WTC11 (cell line): ENCODE results near the gene NFIC. TPM values are rescaled to one million over a fixed set of nuclear protein-coding genes. Genes with fewer than 3 reads are reported as not detected.
"Not testable (repeated sequence)": the region's sequence is repeated elsewhere in the genome, so short reads cannot be mapped to it uniquely, and the experiment has no call there.

Experiments used
- ATAC-seq: fragments of 200-7000 bp; cut with Tn5 transposase; 2 replicates; pipeline ENCODE4 v1.10.0; 2021; ENCODE audit warnings: mild to moderate bottlenecking, moderate library complexity
- CTCF ChIA-PET: fragments of 300-600 bp; sonication (Branson Sonifier 250); formaldehyde crosslinking; loops from one replicate; lab custom pipeline; 2021; ENCODE audit warnings: antibody characterized with exemption; lab: Charles Lee
- POLR2A ChIA-PET: fragments of 350-600 bp; sonication (Branson Sonifier 250); formaldehyde crosslinking; loops from one replicate; lab custom pipeline; 2021; ENCODE audit warnings: antibody characterized with exemption; lab: Charles Lee
- DNase-seq: peaks from one replicate; pipeline ENCODE4 v3.0.0; 2021; ENCODE audit warnings: low spot score
- H3K27ac Mint-ChIP-seq: 2 replicates; pipeline ENCODE4 v1.8.0; 2021; ENCODE audit warnings: mixed read lengths
- H3K27me3 Mint-ChIP-seq: 2 replicates; pipeline ENCODE4 v1.8.0; 2021; ENCODE audit warnings: low read depth, mild to moderate bottlenecking, moderate library complexity, mixed read lengths
- H3K36me3 Mint-ChIP-seq: 2 replicates; pipeline ENCODE4 v1.8.0; 2021; ENCODE audit warnings: mixed read lengths
- H3K4me1 Mint-ChIP-seq: 2 replicates; pipeline ENCODE4 v1.8.0; 2022; ENCODE audit warnings: mixed read lengths
- H3K4me3 Mint-ChIP-seq: 2 replicates; pipeline ENCODE4 v1.8.0; 2021; ENCODE audit warnings: mild to moderate bottlenecking, moderate library complexity, mixed read lengths
- H3K9me3 Mint-ChIP-seq: 2 replicates; pipeline ENCODE4 v1.8.0; 2021; ENCODE audit warnings: mixed read lengths
- CBFB ChIP-seq: sonication (generic); formaldehyde crosslinking; IDR thresholded peaks from 2 replicates; pipeline ENCODE4 v1.8.1; 2022; ENCODE audit warnings: mild to moderate bottlenecking, low read depth, missing genetic modification reagents
- TEAD1 ChIP-seq: sonication (generic); formaldehyde crosslinking; IDR thresholded peaks from 2 replicates; pipeline ENCODE4 v1.8.0; 2022; ENCODE audit warnings: mild to moderate bottlenecking, missing genetic modification reagents
- ZNF121 ChIP-seq: sonication (generic); formaldehyde crosslinking; IDR thresholded peaks from 2 replicates; pipeline ENCODE4 v1.8.0; 2023; ENCODE audit warnings: missing genetic modification reagents
- ZNF281 ChIP-seq: sonication (generic); formaldehyde crosslinking; IDR thresholded peaks from 2 replicates; pipeline ENCODE4 v1.8.0; 2023; ENCODE audit warnings: mild to moderate bottlenecking, missing genetic modification reagents
- ZNF317 ChIP-seq: sonication (generic); formaldehyde crosslinking; IDR thresholded peaks from 2 replicates; pipeline ENCODE4 v1.8.1; 2023; ENCODE audit warnings: low read depth, mild to moderate bottlenecking, moderate library complexity, missing genetic modification reagents, borderline replicate concordance
- ZNF416 ChIP-seq: fragments of 250-450 bp; sonication (Bioruptor Pico); IDR thresholded peaks from 2 replicates; pipeline ENCODE4 v1.9.0; 2021; ENCODE audit warnings: mild to moderate bottlenecking, inconsistent platforms
- total RNA-seq: library from RNA; stranded (reverse); gene quantifications from 3 replicates; pipeline ENCODE4 v1.2.3, GENCODE V29; 2021
- TF ChIP-seq, protein P1 (sequence below): sonication (generic); formaldehyde crosslinking; IDR thresholded peaks from 2 replicates; pipeline ENCODE4 v1.8.0; 2022; ENCODE audit warnings: mild to moderate bottlenecking, missing genetic modification reagents

The NFIC gene
- total RNA-seq, 1 experiment from 2014 or later = 3.5 TPM

- no peaks in the 10 kb centered on the region for H3K27me3 Mint-ChIP-seq
- CTCF ChIA-PET = interaction anchor here (0.9 to 1.5 kb wide), 8 partner anchors 14 to 139 kb away, joined by 3 to 14 read pairs (median 5); no protein-coding TSS in a partner anchor
- TF ChIP-seq, protein P1, sequence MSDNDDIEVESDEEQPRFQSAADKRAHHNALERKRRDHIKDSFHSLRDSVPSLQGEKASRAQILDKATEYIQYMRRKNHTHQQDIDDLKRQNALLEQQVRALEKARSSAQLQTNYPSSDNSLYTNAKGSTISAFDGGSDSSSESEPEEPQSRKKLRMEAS (CRISPR knock-in tag) = 0 out of 2 replicates have a peak, but pooled peaks have one; percentile 55
- TF ChIP-seq ZNF281 (CRISPR knock-in tag) (no peak), ZNF317 (CRISPR knock-in tag) (no peak)
- TF ChIP-seq, all 79 proteins: peak for 1
- DNase-seq (peak; percentile 61), ATAC-seq (peak; percentile 71)
- no peaks in the 10 kb centered on the region for H3K36me3 Mint-ChIP-seq
- H3K4me1 Mint-ChIP-seq = peaks cover 12% of the 10 kb centered on the region
- H3K4me3 Mint-ChIP-seq = peak overlapping the region; percentile 34
- POLR2A ChIA-PET = interaction anchor here (1.3 kb wide), 1 partner anchor 113 kb away, joined by 3 read pairs; no protein-coding TSS in a partner anchor
- H3K27ac Mint-ChIP-seq = 0 out of 2 replicates have a peak overlapping the region, but pooled peaks have one; percentile 4
- H3K9me3 Mint-ChIP-seq = no peaks in the 10 kb centered on the region
Observed at GRCh38 chr19:3443840-3444694, 77.7 kb downstream of the NFIC start.

DNA sequence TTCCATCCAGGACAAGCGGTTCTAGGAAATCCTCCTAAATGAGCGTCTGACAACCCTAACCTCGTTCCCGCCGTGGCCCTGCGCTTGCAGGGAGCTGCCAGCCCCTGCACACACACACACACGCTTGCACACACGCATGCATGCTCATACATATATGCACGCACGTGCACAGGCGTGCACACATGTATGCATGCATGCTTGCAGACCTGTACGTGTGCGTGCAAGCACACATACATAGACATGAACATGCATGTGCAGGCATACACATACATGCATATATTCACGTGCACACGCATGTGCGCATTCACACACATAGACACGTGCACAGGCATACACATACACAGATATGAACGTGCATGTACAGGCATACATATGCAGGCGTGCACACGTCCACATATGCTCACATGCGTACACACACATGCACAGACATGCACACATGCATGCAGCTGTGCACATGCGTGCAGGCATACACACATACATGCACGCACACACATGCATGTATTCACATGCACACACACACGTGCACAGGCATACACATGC, 78.4 kb downstream of the NFIC start:
- H3K9me3 Mint-ChIP-seq = no peaks in the 10 kb centered on the region
- DNase-seq (no peak), ATAC-seq (no peak)
- 0 out of 2 replicates have a peak, but pooled peaks have one; percentile 10 for TF ChIP-seq CBFB (CRISPR knock-in tag)
- TF ChIP-seq ZNF317 (CRISPR knock-in tag) = no peak
- H3K27me3 Mint-ChIP-seq = no peaks in the 10 kb centered on the region
- POLR2A ChIA-PET = interaction anchor here (1.3 kb wide), 1 partner anchor 112 kb away, joined by 3 read pairs; no protein-coding TSS in a partner anchor
- peaks cover 12% of the 10 kb centered on the region for H3K4me1 Mint-ChIP-seq
- CTCF ChIA-PET = interaction anchor here (0.9 to 1.5 kb wide), 7 partner anchors 14 to 140 kb away, joined by 4 to 14 read pairs (median 5); no protein-coding TSS in a partner anchor
- H3K36me3 Mint-ChIP-seq = no peaks in the 10 kb centered on the region
- no peak overlapping the region for H3K27ac Mint-ChIP-seq
- peak overlapping the region; percentile 34; the same call in 1 of the 2 replicates for H3K4me3 Mint-ChIP-seq

GRCh38 chr19:3446657-3447056, 80.3 kb downstream of the NFIC start:
- H3K36me3 Mint-ChIP-seq, POLR2A ChIA-PET, H3K4me3 Mint-ChIP-seq, H3K27ac Mint-ChIP-seq, H3K9me3 Mint-ChIP-seq, DNase-seq, ATAC-seq, H3K27me3 Mint-ChIP-seq: not testable (repeated sequence)
- CTCF ChIA-PET = interaction anchor here (1.1 to 2.8 kb wide), 3 partner anchors 17 to 119 kb away, joined by 3 to 11 read pairs (median 7); no protein-coding TSS in a partner anchor
- TF ChIP-seq ZNF121 (CRISPR knock-in tag) = 0 out of 2 replicates have a peak, but pooled peaks have one; percentile 33
- H3K4me1 Mint-ChIP-seq = peaks cover 12% of the 10 kb centered on the region

DNA sequence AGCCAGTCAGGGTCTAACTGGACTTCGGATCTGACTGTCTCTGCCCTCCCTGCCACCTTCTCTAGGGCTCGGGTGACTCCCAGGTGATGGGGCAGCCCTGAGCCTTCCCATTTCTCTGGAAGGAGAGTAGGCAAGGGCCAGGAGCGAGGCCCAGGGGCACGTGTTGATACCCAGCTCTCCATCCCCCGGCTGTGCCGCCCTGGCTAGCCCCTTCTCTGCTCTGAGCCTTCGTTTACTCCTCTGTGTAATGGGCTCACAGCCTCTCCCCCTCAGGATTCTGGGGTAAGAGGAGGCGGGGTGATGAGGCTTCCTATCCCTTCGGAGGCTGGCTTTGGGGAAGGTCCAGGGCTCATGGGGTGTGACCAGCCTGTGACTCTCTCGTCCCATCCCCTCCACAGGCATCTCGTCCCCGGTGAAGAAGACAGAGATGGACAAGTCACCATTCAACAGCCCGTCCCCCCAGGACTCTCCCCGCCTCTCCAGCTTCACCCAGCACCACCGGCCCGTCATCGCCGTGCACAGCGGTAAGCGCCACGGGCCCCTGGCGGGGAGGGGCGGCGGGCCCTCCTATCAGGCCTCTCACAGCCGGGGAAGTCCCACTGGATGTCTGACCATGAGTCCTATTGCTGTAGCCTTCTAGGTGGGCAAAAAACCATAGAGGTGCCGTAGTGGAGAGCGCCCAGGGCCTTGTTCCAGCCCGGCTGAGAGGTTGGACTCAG, 82.4 kb downstream of the NFIC start:
- no peaks in the 10 kb centered on the region for H3K36me3 Mint-ChIP-seq
- no peaks in the 10 kb centered on the region for H3K27me3 Mint-ChIP-seq
- H3K4me1 Mint-ChIP-seq = peaks cover 11% of the 10 kb centered on the region
- no peak for TF ChIP-seq ZNF121 (CRISPR knock-in tag)
- TF ChIP-seq TEAD1 = no peak
- TF ChIP-seq ZNF416 (CRISPR knock-in tag) = no peak
- no peaks in the 10 kb centered on the region for H3K9me3 Mint-ChIP-seq
- ChIA-PET CTCF (interaction anchor here (1.7 kb wide), 1 partner anchor 144 kb away, joined by 3 read pairs; no protein-coding TSS in a partner anchor), POLR2A (no interaction called here)
- no peak overlapping the region for H3K27ac Mint-ChIP-seq
- DNase-seq (no peak), ATAC-seq (no peak)
- H3K4me3 Mint-ChIP-seq = no peak overlapping the region
